Measurements from ENCODE around the gene IL10RA. TPM values are rescaled to one million over a fixed set of nuclear protein-coding genes. Genes with fewer than 3 reads are reported as not detected.
A peak's percentile ranks its signal among the peaks of the same experiment; 100 is the strongest.
"Not testable (repeated sequence)": the region's sequence is repeated elsewhere in the genome, so short reads cannot be mapped to it uniquely, and the experiment has no call there.

IL10RA gene
- total RNA-seq = 29.5 TPM

DNA sequence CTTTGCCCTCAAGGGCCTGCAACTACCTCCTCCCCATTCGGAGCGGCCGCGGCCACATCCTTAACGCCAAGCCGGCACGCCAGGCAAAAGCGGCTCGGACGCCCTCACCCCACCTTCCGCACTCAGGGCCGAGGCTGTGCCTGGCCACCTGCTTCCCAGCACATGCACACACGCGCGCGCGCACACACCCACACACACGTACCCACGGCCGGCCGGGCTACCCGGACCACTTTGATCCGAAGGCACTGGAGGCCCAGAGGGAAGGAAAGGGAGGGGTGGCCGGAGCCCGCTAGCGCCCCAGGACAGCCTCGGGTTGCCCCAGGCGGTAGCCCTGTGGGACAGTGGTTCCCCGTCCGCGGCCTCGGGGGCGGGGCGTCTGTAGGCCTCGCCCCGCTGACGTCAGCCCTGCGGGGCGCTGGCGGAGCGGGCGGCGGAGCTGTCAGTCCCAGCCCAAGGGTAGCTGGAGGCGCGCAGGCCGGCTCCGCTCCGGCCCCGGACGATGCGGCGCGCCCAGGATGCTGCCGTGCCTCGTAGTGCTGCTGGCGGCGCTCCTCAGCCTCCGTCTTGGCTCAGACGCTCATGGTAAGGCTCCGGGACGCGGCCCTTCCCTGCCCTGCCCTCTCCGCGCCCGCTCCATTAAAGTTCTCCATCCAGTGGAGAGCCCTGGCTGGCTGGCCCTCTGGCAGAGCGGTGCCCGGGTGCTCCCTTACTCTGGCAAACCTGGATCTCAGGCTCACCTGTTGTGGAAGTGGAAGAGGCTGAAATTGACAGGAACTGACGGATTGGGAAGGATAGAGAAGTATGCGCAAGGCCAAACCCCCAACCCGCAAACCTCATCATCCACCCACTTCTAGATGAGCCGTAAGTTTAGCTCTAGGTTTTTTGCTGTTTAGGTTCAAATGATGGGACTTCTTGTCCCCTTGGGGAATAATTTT, at the start of gene IL10RA:
Gene IL10RA (plus strand): TSS at position 442 of the 935 bp plus-strand sequence. CDS start 74 bp downstream, at position 516.
- ATAC-seq (peak; percentile 95), DNase-seq (ENCODE audit: low spot score) (peak; percentile 86)
- intact Hi-C loops (cut with DNase I) = no loop called here

DNA sequence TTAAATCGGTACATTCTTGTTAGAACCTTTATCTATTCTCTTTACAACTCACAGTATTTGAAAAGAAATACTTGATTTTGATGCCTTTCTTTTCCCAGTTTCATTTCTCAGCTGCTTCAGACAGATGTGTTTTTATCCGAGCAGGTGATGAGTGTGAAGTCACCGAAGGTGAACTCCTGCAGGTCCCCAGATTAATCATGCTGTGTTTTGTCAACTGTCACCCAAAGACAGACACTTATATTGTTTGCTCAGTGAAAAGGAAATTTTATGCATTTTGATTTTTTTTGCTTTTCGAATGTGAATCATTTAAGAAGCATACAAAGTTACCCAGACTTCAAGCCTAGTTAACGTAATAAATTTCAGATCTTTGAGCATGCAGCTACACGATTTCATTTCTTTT, 49.2 kb upstream of the IL10RA start:
- ATAC-seq = no peak
- DNase-seq (ENCODE audit: low spot score) = no peak
- intact Hi-C loops (cut with DNase I) = no loop called here

DNA sequence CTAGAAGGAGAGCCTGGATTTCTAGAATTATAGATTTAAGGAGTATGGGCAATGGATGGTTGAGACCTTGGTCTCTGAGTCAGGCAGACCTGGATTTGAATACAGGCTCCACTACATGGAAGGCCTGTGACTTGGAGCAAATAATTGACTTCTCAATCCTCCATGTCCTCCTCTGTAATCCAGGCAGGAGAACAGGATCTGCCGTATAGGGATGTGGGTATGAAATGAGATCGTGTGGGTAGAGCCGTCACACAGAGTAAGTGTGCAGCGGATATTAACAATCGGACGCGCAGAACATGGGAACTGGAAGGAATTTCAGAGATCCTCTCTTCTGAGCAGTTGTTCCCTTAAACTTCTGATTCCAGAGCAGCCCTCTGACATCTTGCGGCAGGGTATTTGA, 45.5 kb upstream of the IL10RA start:
- intact Hi-C loops (cut with DNase I) = loop anchor here (5.0 kb wide), 1 partner anchor 703 kb away; no protein-coding TSS in a partner anchor
- DNase-seq (ENCODE audit: low spot score) = no peak
- no peak for ATAC-seq

DNA sequence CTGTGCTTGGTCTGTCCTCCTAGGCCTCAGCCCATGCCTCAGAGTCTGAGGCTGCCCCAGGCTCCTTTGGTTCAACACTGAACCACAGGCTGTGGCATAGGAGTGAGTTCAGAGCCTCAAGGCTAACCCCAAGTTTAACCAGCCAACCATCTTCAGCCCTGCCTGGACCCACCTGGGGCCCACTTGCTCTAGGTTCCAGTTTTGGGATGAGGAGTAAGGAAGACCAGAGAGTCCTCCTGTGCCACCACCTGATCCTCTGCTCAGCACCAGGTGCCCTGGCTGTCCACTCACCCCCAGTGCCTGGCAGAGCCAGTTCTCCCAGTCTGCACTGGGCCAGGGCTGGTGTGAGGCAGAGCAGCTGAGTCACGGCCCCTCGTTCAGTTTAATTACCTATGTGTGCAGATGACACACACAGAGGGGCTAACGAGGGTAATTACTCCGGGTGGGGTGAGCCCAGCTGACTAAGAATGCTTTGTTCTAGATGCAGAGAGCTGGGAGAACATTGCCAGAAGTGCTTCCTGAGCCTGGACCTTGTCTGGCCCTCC, 45.0 kb upstream of the IL10RA start:
- DNase-seq (ENCODE audit: low spot score) (no peak), ATAC-seq (no peak)
- intact Hi-C loops (cut with DNase I) = loop anchor here (5.0 kb wide), 1 partner anchor 704 kb away; no protein-coding TSS in a partner anchor

DNA sequence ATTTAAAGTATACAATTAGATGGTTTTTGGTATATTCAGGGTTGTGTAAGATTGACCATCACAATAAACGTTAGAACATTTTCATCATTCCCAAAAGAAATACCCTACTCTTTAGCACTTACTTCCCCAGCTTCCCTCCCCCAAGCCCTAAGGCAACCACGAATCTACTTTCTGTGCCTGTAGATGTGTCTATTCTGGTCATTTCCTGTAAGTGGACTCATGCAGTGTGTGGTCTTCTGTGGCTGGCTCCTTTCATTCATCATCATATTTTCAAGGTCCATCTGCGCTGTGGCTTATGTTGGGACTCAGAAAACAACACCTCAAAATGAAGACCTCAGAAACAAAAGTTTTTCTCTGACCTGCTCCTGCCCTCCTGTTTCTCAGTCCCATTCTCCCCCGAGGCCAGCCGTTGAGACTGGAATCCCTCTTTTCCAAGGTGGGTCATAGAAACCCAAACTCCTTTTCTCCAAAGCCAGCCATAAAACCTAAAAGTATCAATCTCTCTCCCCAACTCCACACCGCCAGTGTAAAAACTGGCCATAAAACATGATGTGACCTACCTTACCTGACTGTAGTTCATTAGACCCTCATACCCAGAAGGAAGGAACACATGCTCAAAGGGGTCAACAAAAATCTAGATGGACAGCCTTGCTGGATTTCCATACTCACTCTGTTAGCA, 44.1 kb upstream of the IL10RA start:
- DNase-seq (ENCODE audit: low spot score) (no peak), ATAC-seq (no peak)
- intact Hi-C loops (cut with DNase I) = loop anchor here (5.0 kb wide), 1 partner anchor 705 kb away; no protein-coding TSS in a partner anchor

DNA sequence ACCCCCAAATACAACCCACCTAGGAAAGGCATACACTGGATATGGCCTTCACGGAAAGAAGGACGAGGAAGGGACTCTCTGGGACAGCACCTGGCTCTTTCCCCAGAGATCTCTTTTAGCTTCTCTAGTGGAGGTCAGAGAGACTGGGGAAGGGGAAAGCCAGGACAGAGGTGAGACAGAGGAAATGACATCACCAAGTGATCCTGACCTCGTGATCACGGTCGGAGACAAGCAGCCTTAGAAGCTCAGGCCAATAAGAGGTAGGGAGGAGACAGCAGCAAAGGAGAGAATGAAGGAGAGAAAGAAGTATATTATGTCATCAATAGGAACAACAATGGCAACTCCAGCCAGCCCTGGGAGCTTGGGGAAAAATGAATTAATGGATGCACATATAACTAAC, 41.6 kb upstream of the IL10RA start:
- intact Hi-C loops (cut with DNase I) = loop anchor here (5.0 kb wide), 1 partner anchor 707 kb away; no protein-coding TSS in a partner anchor
- no peak for ATAC-seq

DNA sequence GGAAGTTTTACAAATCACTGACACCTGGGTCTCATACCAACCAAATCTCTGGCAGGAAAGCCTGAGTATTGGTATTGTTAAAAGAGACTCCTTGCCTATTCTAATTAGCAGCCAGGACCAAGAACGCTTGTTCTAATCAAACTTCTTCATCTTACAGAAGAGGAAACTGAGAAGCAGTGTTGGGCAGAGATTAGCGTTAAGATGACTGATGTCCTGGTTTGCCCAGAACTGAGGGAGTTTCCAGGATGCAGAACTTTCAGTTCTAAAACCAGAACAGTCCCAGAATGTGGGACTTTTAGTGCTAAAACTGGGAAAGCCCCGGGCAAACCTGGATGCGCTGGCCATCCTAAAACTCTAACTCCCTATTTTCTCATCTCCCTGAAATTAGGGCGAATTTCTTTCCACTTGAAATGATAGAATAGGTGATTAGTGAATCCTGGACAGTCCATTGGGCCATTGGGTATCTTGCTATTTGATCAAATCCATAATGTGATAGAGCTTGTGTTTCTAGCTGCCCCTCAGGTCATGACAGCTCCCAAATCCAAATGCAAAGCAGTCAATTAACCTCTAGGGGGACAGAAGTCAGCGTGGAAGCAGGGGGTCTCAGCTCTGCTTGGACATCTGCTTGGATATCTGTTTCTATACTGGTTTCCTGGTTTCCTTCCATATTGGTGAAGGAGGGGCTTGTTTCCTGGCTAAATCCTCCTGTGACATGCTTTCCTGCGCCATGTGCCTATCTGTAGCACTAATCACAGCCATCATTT, 41.0 kb upstream of the IL10RA start:
- DNase-seq (ENCODE audit: low spot score) = no peak
- ATAC-seq = no peak
- intact Hi-C loops (cut with DNase I) = no loop called here

More for the DNA sequence above, 41.6 kb upstream of the IL10RA start:
- no peak for DNase-seq (ENCODE audit: low spot score)

DNA sequence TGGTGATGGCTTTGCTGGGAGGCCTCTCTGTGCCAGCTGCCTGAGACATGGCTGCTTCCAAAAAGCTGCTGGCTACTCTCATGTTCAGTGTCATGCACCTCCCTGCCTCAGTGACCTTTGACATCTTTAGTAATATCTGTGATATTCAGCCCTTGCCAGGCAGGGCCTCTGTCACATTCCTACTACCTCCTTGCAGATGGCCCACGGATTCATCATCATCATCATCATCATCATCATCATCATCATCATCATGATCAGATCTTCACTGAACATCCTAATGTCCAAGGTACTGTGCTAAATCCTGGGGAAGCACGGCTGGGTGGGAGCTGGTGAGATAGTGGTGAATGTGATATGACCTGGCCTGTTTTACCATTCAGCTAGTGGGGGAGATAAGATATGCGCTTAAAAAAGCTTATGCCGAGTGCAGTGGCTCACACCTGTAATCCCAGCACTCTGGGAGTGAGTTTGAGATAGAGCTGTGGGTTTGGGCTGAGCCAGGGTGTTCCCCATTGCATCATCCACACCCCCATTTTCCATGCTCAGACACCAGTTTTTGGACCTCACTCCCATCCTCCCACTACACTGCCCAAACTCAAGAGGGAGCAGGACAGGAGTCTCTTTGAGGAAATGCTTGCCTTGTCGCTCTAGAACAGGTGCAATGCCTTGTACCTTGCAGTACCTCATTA, 39.9 kb upstream of the IL10RA start:
- no peak for ATAC-seq

DNA sequence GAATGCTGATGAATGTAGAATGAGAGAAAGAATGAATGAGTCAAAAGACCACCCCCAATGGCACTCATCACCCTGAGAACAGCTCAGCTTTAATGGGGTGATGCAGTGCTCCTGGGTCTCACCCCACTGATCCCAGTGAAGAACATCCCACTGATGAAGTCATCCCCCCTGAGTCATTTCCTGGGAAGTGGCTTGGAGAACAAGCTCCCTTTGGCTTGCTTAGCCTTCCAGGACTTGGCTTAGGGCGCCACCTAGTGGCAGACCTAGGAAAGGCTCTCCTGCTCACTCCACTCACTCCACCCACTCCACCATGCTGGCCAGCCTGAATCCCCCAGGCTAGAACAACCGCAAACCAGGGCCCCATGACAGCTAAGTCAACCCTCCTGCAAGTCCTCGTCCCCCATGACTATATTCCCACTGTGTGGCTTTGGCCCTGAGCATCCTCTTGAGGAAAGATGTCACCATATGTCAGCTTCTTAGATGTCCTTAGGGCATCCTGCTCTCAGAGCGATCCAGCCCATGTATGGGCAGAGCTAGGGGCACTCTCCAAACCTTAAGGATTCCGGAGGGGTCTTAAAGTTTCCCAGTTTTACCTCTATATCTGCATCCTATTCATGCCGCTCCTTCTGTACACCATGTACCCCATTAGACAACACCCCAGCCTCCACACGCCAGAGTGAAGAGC, 39.2 kb upstream of the IL10RA start:
- DNase-seq (ENCODE audit: low spot score) (peak; percentile 94), ATAC-seq (peak; percentile 96)
- intact Hi-C loops (cut with DNase I) = no loop called here

More for the DNA sequence above, 39.9 kb upstream of the IL10RA start:
- intact Hi-C loops (cut with DNase I) = no loop called here
- DNase-seq (ENCODE audit: low spot score) = no peak

DNA sequence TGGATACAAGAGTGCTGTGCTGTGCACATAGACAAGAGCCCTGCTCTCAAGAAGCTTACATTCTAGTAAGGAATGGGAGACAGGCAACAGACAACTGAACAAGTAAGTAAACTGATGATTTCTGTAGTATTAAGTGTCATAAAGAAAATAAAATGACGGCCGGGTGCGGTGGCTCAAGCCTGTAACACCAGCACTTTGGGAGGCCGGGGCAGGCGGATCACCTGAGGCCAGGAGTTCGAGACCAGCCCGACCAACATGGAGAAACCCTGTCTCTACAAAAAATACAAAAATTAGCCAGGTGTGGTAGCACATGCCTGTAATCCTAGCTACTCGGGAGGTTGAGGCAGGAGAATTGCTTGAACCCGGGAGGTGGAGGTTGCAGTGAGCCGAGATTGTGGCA, 38.4 kb upstream of the IL10RA start:
- not testable (repeated sequence) for ATAC-seq; DNase-seq (ENCODE audit: low spot score)
- intact Hi-C loops (cut with DNase I) = loop anchor here (2.0 kb wide), 1 partner anchor 103 kb away; no protein-coding TSS in a partner anchor

DNA sequence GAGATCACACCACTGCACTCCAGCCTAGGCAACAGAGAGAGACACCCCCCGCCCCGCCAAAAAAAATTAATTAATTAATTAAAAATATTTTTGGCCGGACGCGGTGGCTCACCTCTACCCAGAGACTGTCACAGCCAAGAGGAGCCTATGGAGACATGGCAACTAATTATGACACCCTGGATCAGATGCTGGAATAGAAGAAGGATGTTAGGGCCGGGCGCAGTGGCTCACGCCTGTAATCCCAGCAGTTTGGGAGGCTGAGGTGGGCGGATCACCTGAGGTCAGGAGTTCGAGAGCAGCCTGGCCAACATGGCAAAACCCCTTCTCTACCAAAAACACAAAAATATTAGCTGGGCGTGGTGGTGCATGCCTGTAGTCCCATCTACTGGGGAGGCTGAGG, 37.7 kb upstream of the IL10RA start:
- ATAC-seq; DNase-seq (ENCODE audit: low spot score): not testable (repeated sequence)
- intact Hi-C loops (cut with DNase I) = loop anchor here (2.0 kb wide), 1 partner anchor 104 kb away; no protein-coding TSS in a partner anchor

DNA sequence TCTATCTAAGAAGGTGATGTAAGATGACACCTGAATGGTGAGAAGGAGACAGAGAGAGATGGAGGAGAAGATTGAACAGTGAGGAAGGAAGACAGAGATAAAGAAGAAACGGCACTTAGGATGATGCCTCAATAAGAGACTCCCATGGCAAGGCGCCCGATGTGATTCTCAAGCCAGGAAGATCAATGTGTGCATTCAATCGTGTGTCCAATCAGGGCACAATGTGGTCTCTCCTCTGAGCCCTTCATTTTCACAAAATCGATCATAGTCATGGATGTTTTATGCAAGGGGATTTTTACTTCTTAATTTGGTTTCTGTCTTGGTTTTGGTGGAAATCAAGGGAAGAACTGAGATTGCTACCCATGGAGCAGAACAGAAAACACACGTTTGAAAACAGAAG, 37.1 kb upstream of the IL10RA start:
- intact Hi-C loops (cut with DNase I) = loop anchor here (2.0 kb wide), 1 partner anchor 104 kb away; no protein-coding TSS in a partner anchor
- ATAC-seq (no peak), DNase-seq (ENCODE audit: low spot score) (no peak)

DNA sequence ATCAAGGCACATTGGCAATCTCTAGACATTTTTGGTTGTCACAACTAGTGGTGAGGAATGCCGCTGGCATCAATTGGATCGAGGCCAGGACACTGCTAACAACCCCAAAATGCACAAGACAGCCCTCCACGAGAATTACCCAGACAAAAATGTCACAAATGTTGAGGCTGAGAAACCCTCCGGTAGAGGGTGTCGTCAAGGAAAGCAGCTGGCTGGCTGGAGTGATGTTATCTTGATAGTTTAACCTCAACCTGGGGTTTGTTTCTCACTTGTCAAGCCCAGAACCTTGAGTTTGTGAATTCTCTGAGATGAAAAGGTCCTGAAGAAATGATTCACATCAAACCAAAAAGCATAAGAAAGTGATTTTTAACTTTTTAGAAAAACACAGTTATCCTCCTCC, 35.9 kb upstream of the IL10RA start:
- intact Hi-C loops (cut with DNase I) = no loop called here
- ATAC-seq (no peak), DNase-seq (ENCODE audit: low spot score) (no peak)

DNA sequence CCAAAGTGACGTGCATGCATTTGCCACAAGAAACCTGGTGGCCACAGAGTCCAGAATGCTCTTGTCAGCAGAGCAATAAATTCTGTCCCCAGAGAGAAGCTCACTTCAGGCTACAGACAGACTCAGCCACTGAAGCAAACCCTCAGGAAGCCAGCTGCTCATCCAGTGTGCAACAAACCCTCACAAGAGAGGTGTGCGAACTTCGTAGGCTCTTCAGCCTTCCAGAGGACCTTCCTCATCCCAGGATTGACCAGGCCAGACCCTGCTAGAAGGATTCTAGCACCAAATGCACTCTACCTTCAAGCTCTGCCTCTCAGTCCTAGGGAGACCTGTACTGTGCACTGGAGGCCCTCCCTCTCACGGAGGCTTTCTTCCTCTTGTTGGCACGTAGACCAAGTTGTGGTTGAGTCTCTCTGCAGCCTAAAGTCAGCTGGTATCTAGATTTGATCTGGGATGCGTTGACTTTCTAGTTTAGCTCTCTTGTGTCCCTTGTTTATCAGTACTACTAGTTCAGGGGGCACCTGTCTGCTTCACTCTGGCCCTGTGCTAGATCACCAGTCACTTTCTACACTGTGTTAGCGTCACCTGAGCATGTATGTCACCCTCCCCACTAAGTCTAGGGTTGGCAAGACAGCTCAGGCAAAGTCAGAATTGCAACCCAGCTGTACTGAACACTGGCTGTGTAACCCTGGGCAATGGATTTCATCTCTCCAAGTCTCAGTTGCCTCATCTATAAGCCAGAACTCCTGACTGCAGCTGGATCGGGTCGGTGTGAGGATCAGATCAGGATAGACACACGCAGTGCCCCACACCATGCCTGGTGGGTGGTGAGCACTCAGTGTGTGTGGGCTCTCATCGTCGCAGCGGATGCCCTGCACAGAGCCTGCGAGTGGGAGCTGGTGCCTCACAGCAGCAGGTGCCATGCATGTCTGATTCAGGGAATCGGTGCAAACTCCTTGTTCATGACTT, 34.9 kb upstream of the IL10RA start:
- intact Hi-C loops (cut with DNase I) = no loop called here
- no peak for ATAC-seq
- no peak for DNase-seq (ENCODE audit: low spot score)

DNA sequence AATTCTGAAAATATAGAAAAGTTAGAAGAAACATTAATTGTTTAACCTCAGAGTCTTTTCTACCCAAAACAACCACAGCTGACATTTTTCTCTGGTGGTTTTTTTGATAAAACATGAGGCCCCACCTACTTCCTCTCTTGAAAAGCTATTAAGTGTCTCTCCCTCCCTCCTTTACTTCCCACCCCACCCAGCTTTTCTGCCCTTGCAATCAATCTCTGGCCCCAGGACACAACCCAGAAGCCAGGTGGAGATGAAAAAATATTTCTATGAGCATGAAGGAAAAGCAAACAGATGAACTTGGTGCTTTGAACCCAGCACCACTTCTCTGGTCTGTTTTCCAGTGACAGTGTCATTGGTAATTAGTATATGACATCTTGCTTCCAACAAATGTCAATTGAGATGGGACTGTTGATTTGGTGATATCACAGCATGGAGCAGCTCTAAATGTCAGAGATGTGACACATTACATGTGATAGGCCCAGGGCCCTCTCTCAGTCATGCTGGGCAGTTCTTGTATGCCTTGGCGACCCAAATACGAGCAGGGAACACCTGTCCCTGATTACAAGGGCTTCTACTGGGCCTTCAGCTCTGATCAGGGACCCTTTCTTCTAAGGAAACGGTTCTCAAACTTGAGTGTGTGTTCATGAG, 33.0 kb upstream of the IL10RA start:
- DNase-seq (ENCODE audit: low spot score) (no peak), ATAC-seq (no peak)
- intact Hi-C loops (cut with DNase I) = no loop called here

DNA sequence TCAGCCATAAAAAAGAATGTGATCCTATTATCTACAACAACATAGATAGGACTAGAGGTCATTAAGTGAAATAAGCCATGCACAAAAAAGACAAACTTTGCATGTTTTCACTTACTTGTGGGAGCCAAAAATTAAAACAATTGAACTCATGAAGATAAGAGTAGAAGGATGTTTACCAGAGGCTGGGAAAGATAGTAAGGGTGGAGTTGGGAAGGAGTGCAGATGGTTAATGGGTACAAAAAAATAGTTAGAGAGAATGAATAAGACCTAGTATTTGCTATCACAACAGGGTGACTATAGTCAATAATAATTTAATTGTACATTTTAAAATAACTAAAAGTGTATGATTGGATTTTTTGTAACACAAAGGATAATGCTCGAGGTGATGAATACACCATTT, 27.2 kb upstream of the IL10RA start:
- intact Hi-C loops (cut with DNase I) = no loop called here
- ATAC-seq (no peak), DNase-seq (ENCODE audit: low spot score) (no peak)
